HG03039 (cell line): ENCODE results near the gene FBXO42.

ENCODE experiments used
- ATAC-seq: cut with Tn5 transposase; IDR thresholded peaks from one replicate; pipeline ENCODE4 v1.9.1; 2021; ENCODE audit warnings: mild to moderate bottlenecking, moderate library complexity; ENCODE audit not compliant: unreplicated experiment

Gene FBXO42

DNA sequence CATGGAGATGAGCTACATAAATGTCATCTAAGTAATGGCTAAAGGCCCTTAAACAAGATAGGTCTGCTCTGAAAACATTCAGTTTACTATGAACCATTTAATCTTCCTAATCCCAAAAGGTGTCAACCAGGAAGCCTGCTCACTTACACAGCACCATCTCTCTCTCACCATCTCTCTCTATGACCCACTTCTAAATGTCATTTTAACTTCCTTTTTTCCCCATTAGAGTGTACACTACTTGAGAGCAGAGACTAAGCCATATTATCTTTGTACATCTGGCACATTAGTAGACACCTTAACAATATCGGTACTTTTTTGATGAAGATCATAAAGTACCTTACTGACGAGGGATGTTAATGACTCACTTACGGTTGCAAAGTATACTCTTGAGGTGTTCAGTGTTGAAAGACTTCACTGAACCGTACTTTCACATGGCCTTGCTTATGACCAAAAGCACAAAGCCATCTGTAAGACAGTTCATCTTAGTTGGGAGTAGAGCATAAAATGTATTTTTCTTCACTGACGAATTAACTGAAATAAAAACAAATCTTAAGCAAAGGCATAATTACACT, 25.4 kb downstream of the FBXO42 start:
- no peak for ATAC-seq

GRCh38 chr1:16324456-16324890, 27.8 kb downstream of the FBXO42 start:
- no peak for ATAC-seq

DNA sequence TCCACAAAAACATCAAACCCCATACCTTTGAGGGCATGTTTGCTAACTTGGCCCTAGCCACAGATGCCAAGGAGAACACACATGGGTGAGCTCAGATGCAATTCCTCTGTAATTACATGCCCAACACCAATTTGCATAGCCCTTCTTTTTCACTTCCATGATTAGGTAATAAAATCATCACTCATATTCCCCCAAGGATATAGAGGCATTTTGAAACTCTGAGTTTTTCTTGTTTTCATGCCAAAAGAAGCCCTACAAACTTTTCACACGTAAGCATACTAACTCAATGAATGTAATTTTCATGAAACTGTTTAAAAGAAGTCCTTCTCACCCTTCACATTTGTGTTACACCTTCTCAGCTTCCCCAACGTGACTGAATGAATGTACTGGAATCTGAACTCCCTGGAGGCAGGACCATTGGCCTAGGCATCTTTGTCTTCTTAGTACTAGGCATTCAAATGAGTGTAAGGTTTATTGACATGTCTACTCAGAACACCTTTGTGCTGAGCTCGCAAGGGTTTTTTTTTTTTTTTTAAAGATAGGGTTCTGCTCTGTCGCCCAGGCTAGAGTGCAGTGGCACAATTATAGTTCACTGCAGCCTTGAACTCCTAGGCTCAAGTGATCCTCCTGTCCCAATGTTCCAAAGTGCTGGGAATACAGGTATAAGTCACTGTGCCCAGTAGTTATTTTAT, 31.0 kb downstream of the FBXO42 start:
- ATAC-seq, result no peak

DNA sequence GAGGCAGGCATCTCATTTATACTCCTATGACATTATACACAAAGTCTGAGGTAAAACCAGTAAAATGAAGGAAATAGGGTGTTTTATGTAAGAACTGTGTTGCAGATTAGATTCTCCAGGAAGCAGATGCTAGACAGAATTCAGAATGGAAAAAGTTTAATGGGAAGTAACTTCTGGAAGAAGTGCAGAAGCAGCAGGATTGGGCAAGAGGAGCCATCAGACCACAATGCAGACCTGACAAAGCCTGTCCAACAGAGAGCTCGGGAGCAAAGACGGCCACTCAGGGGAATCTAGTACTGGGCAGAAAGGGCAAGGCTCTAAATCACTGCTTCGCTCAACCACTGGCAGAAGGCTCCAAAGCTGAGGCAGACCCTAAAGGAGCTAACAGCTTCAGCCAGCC, 33.7 kb downstream of the FBXO42 start:
- no peak for ATAC-seq

DNA sequence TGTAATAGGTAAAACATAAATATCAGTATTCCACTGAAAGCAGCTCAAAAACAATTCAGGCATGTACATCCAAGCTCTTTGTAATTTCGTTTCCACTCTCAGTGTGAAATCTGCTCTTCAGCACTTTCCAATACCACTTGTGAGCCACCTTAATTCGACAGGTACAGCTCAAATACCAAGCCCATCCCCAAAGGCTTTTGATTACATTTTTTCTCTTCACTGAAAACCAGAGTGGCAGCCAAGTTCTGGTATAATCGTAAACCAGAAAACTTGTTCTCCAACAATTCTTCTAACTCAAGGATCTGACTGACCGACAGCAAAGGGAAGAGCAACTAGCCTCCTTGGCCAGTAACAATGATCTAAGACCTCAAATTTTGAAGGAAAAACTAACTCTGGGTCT, 36.8 kb downstream of the FBXO42 start:
- ATAC-seq, result no peak

GRCh38 chr1:16307222-16307621, 45.1 kb downstream of the FBXO42 start:
- ATAC-seq, result no peak

GRCh38 chr1:16302709-16303627, 49.3 kb downstream of the FBXO42 start:
- no peak for ATAC-seq

DNA sequence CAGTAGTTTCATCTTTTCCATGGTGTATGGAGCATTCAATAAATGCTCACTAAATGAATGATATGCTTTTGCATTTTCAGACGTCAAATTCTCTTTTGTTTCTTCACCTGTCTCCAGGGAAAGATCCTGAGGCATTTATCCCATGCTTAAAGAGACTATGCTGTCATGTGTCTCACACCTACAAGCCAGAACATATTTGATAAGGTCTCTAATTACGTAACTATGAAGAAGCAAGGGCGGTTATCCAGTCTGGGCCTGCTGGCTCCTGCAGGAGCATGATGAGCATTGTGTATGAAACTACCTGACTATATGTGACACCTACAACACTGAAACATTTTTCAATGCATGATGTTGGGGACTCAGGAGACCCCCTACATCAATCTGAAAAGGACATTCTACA, 51.8 kb downstream of the FBXO42 start:
- no peak for ATAC-seq

DNA sequence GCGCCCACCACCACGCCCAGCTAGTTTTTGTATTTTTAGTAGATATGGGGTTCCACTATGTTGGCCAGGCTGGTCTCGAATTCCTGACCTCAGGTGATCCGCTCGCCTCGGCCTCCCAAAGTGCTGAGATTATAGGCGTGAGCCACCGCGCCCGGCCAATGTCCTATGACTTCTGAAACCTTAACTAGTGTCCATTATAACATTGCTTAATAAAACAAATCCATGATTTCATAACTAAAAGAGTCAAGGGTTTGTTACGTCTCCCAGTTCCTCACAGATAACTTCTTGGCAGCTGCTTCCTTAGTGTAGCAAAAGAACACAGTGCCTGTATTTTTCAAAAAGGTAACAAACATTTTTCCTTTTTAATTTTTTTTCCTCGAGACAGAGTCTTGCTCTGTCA, 53.6 kb downstream of the FBXO42 start:
- no peak for ATAC-seq

DNA sequence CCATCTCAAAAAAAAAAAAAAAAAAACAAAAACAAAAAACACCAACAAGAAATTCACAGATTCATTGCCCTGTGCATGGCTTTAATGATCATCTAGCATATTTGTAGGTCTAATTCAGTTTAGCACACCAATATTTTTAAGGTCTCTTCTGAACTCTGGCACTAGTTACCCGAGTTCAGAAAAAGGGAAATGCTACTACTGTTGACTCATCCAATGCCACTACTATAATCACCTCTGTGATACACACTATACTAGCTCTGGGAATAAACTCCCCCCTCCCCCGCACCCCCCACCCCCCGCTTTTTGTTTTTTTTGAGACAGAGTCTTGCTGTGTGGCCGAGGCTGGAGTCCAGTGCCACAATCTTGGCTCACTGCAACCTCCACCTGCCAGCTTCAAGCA, 55.6 kb downstream of the FBXO42 start:
- ATAC-seq, result no peak

GRCh38 chr1:16294219-16295212, 57.8 kb downstream of the FBXO42 start:
- ATAC-seq, result no peak

- ATAC-seq, result no peak
Observed at GRCh38 chr1:16293538-16293937, 58.7 kb downstream of the FBXO42 start.

DNA sequence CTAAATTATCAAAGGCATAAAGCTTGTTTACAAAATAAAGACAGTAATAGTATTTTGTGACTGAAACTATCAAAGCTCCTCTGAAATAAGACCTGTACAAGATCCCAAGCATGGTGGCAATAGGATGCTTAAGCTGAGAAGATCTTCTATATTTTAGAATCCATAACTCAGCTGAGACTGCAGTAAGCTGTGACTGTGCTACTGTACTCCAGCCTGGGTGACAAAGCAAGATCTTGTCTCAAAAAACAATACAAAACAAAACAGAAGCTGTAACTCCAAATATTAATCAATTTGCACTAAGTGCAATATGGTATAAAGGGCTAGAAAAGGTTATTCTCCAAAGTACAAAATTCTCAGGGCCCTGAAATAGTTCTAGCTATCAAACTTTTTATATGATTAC, 59.5 kb downstream of the FBXO42 start:
- no peak for ATAC-seq

- no peak for ATAC-seq
Observed at GRCh38 chr1:16289959-16290358, 62.3 kb downstream of the FBXO42 start.

DNA sequence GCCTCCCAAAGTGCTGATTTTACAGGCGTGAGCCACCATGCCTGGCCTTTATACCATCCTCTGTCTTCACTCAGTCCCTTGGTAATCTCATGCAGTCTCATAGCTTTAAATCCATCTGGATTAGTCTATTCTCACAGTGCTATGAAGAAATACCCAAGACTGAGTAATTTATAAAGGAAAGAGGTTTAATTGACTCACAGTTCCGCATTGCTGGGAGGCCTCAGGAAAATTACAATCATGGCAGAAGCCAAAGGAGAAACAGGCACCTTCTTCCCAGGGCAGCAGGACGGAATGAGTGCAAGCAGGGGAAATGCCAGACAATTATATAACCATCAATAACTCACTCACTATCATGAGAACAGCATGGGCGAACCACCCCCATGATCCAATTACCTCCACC, 66.2 kb downstream of the FBXO42 start:
- no peak for ATAC-seq

GRCh38 chr1:16281765-16282164, 70.5 kb downstream of the FBXO42 start:
- ATAC-seq, result no peak

DNA sequence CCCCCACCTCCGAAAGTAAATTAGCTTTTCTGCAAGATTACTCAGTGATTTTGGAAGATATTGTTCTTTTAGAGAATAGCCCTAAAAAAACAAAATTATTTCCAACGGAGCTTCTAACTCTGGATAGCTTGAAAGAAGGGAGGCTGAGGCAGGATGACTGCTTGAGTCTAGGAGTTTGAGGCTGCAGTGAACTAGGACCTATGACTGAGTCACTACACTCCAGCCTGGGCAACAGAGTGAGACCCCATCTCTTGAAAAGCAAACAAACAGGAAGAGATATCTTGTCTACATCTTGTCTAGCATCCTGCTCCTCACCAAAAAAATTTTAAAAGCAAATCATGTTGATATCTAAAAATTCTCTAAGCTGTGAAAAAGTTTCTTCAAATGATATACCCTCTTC, 73.1 kb downstream of the FBXO42 start:
- ATAC-seq, result no peak

- ATAC-seq, result no peak
Observed at GRCh38 chr1:16276302-16277030, 75.8 kb downstream of the FBXO42 start.

GRCh38 chr1:16275591-16275990, 76.7 kb downstream of the FBXO42 start:
- no peak for ATAC-seq

- ATAC-seq, result no peak
Observed at GRCh38 chr1:16267690-16268180, 84.5 kb downstream of the FBXO42 start.
